MM.1S (cell line): ENCODE measurements around the gene TBKBP1.

Experiments
- DNase-seq: peaks from one replicate; pipeline ENCODE4 v3.0.0-alpha.2; 2015
- H2AFZ ChIP-seq: fragments of 300-600 bp; sonication (generic); 2 replicates; pipeline ENCODE4 v1.6.0; 2016; ENCODE audit warnings: antibody characterized with exemption, low read length
- H3F3A ChIP-seq: fragments of 300-600 bp; sonication (generic); 2 replicates; pipeline ENCODE4 v1.6.1; 2016; ENCODE audit warnings: mild to moderate bottlenecking, antibody characterized with exemption, low read length, moderate library complexity, mixed read lengths; ENCODE audit not compliant: insufficient read depth
- H3K27ac ChIP-seq: fragments of 300-600 bp; sonication (generic); 2 replicates; pipeline ENCODE4 v1.5.1; 2016; ENCODE audit warnings: mild to moderate bottlenecking, low read length
- H3K27me3 ChIP-seq: fragments of 300-600 bp; sonication (generic); replicated peaks from 2 replicates; pipeline ENCODE4 v1.6.0; 2016; ENCODE audit warnings: low read length; ENCODE audit not compliant: insufficient read depth
- H3K36me3 ChIP-seq: fragments of 300-600 bp; sonication (generic); replicated peaks from 2 replicates; pipeline ENCODE4 v1.6.1; 2016; ENCODE audit warnings: mild to moderate bottlenecking, low read length, mixed read lengths; ENCODE audit not compliant: insufficient read depth
- H3K4me1 ChIP-seq: fragments of 300-600 bp; sonication (generic); 2 replicates; pipeline ENCODE4 v1.6.1; 2016; ENCODE audit warnings: low read length, mixed read lengths
- H3K4me2 ChIP-seq: fragments of 300-600 bp; sonication (generic); 2 replicates; pipeline ENCODE4 v1.6.0; 2016; ENCODE audit warnings: low read depth, low read length
- H3K4me3 ChIP-seq: fragments of 300-600 bp; sonication (generic); 2 replicates; pipeline ENCODE4 v1.5.1; 2016; ENCODE audit warnings: low read length, mixed read lengths
- H3K79me2 ChIP-seq: fragments of 300-600 bp; sonication (generic); 2 replicates; pipeline ENCODE4 v1.6.1; 2016; ENCODE audit warnings: mixed run types, low read length, mixed read lengths
- H3K9ac ChIP-seq: fragments of 300-600 bp; sonication (generic); 2 replicates; pipeline ENCODE4 v1.6.1; 2016; ENCODE audit warnings: low read length, mixed read lengths
- H3K9me2 ChIP-seq: fragments of 300-600 bp; sonication (generic); replicated peaks from 2 replicates; pipeline ENCODE4 v1.6.1; 2016; ENCODE audit warnings: mild to moderate bottlenecking, low read length, mixed read lengths; ENCODE audit not compliant: insufficient read depth
- H3K9me3 ChIP-seq: fragments of 300-600 bp; sonication (generic); replicated peaks from 2 replicates; pipeline ENCODE4 v1.6.1; 2016; ENCODE audit warnings: mild to moderate bottlenecking, low read length, mixed read lengths; ENCODE audit not compliant: insufficient read depth
- H4K20me1 ChIP-seq: fragments of 300-600 bp; sonication (generic); 2 replicates; pipeline ENCODE4 v1.6.1; 2016; ENCODE audit warnings: mild to moderate bottlenecking, low read length, moderate library complexity, mixed read lengths; ENCODE audit not compliant: insufficient read depth
- CTCF ChIP-seq: fragments of 300-600 bp; sonication (generic); IDR thresholded peaks from 2 replicates; pipeline ENCODE4 v1.5.1; 2016; ENCODE audit warnings: antibody characterized with exemption, low read length, mixed read lengths
- EZH2 ChIP-seq: fragments of 300-600 bp; sonication (generic); optimal IDR thresholded peaks from 2 replicates; pipeline ENCODE3; 2017; ENCODE audit warnings: low read depth, mild to moderate bottlenecking, antibody characterized with exemption, low read length, mixed read lengths
- EZH2phosphoT487 ChIP-seq: fragments of 300-600 bp; sonication (generic); IDR thresholded peaks from 2 replicates; pipeline ENCODE4 v1.6.1; 2018; ENCODE audit warnings: antibody characterized with exemption, low read length

Gene TBKBP1

GRCh38 chr17:47649972-47650524 lies 43.9 kb upstream of the TBKBP1 start:
- H3K27me3 ChIP-seq: no peaks in the 10 kb centered on the region
- peaks cover 45% of the 10 kb centered on the region for H3K79me2 ChIP-seq
- peak overlapping the region; percentile 76 for H3K4me3 ChIP-seq
- H3K4me2 ChIP-seq: no peak overlapping the region
- no peak overlapping the region for H2AFZ ChIP-seq
- no peak for TF ChIP-seq EZH2phosphoT487
- TF ChIP-seq CTCF: no peak
- TF ChIP-seq EZH2: no peak
- no peaks in the 10 kb centered on the region for H3K9me3 ChIP-seq
- DNase-seq: peak; percentile 61
- peaks cover 40% of the 10 kb centered on the region for H3K4me1 ChIP-seq
- peaks cover 17% of the 10 kb centered on the region for H3K36me3 ChIP-seq
- peak overlapping the region; percentile 86 for H3K27ac ChIP-seq
- no peaks in the 10 kb centered on the region for H3K9me2 ChIP-seq
- peaks cover 8% of the 10 kb centered on the region; the same call in 1 of the 2 replicates for H4K20me1 ChIP-seq
- peaks cover 43% of the 10 kb centered on the region for H3F3A ChIP-seq
- peak overlapping the region; percentile 81; the same call in 1 of the 2 replicates for H3K9ac ChIP-seq

GRCh38 chr17:47650525-47651522 lies 43.1 kb upstream of the TBKBP1 start:
- Histone ChIP-seq H3K27ac (peak overlapping the region; percentile 86; the same call in 1 of the 2 replicates), H3K4me1 (peaks cover 48% of the 10 kb centered on the region), H3K27me3 (no peaks in the 10 kb centered on the region), H3K4me3 (peak overlapping the region; percentile 76), H3K9ac (peak overlapping the region; percentile 85), H4K20me1 (peaks cover 13% of the 10 kb centered on the region; the same call in 1 of the 2 replicates), H3F3A (peaks cover 45% of the 10 kb centered on the region), H3K79me2 (peaks cover 53% of the 10 kb centered on the region), H3K4me2 (peak overlapping the region; percentile 70), H2AFZ (no peak overlapping the region), H3K9me2 (no peaks in the 10 kb centered on the region), H3K36me3 (peaks cover 19% of the 10 kb centered on the region), H3K9me3 (no peaks in the 10 kb centered on the region)
- peak; percentile 98 for DNase-seq
- no peak for TF ChIP-seq EZH2phosphoT487
- TF ChIP-seq CTCF: no peak
- no peak for TF ChIP-seq EZH2

- TF ChIP-seq EZH2: no peak
- TF ChIP-seq EZH2phosphoT487: no peak
- TF ChIP-seq CTCF: no peak
- no peaks in the 10 kb centered on the region for H3K9me3 ChIP-seq
- peaks cover 53% of the 10 kb centered on the region for H3K4me1 ChIP-seq
- H3K9me2 ChIP-seq: no peaks in the 10 kb centered on the region
- no peaks in the 10 kb centered on the region for H3K27me3 ChIP-seq
- H3K4me3 ChIP-seq: peak overlapping the region; percentile 73
- H2AFZ ChIP-seq: no peak overlapping the region
- H3K4me2 ChIP-seq: peak overlapping the region; percentile 70
- H3K9ac ChIP-seq: peak overlapping the region; percentile 85; the same call in 1 of the 2 replicates
- peaks cover 16% of the 10 kb centered on the region; the same call in 1 of the 2 replicates for H4K20me1 ChIP-seq
- H3K79me2 ChIP-seq: peaks cover 62% of the 10 kb centered on the region
- H3F3A ChIP-seq: peaks cover 51% of the 10 kb centered on the region
- no peak for DNase-seq
- H3K27ac ChIP-seq: no peak overlapping the region
- H3K36me3 ChIP-seq: peaks cover 19% of the 10 kb centered on the region
These were observed 42.3 kb upstream of the TBKBP1 start for GRCh38 chr17:47651704-47652103.
